KBM-7 (cell line): ENCODE measurements around the gene INPP4B.

Experiments used
- DNase-seq: peaks from one replicate; pipeline ENCODE4 v3.0.0-alpha.2; 2015
- in situ Hi-C: fragments of 300-500 bp; cut with MboI; formaldehyde crosslinking; loops from 2 replicates; pipeline ENCODE4 v1.14.3; 2020; ENCODE audit warnings: low sequenced_read_pairs, low pct_unique_long_range_greater_than_20kb, mixed read lengths

INPP4B gene

GRCh38 chr4:142353149-142353738 lies 492.9 kb downstream of the INPP4B start:
- in situ Hi-C loops, result loop anchor here (25.0 kb wide), 1 partner anchor 359 kb away; no protein-coding TSS in a partner anchor
- peak; percentile 52 for DNase-seq

GRCh38 chr4:142352712-142353111 lies 493.4 kb downstream of the INPP4B start:
- DNase-seq, result no peak
- in situ Hi-C loops, result loop anchor here (25.0 kb wide), 1 partner anchor 360 kb away; no protein-coding TSS in a partner anchor

GRCh38 chr4:142351958-142352357 lies 494.1 kb downstream of the INPP4B start:
- DNase-seq, result no peak
- in situ Hi-C loops, result loop anchor here (25.0 kb wide), 1 partner anchor 360 kb away; no protein-coding TSS in a partner anchor

- in situ Hi-C loops, result loop anchor here (25.0 kb wide), 1 partner anchor 361 kb away; no protein-coding TSS in a partner anchor
- DNase-seq, result no peak
Observed at GRCh38 chr4:142350871-142351270, 495.2 kb downstream of the INPP4B start.

- in situ Hi-C loops, result no loop called here
Observed at GRCh38 chr4:142348613-142349021, 497.5 kb downstream of the INPP4B start.

GRCh38 chr4:142347241-142347640 lies 498.9 kb downstream of the INPP4B start:
- DNase-seq, result no peak

More at GRCh38 chr4:142348613-142349021, 497.5 kb downstream of the INPP4B start:
- DNase-seq, result no peak

GRCh38 chr4:142345924-142346323 lies 500.2 kb downstream of the INPP4B start:
- in situ Hi-C loops, result no loop called here
- DNase-seq, result no peak

More at GRCh38 chr4:142347241-142347640, 498.9 kb downstream of the INPP4B start:
- in situ Hi-C loops, result no loop called here

GRCh38 chr4:142341268-142341667 lies 504.8 kb downstream of the INPP4B start:
- no peak for DNase-seq
- in situ Hi-C loops, result no loop called here

GRCh38 chr4:142339053-142339452 lies 507.0 kb downstream of the INPP4B start:
- in situ Hi-C loops, result no loop called here
- no peak for DNase-seq

GRCh38 chr4:142336251-142336934 lies 509.7 kb downstream of the INPP4B start:
- no peak for DNase-seq
- in situ Hi-C loops, result no loop called here

- in situ Hi-C loops, result no loop called here
Observed at GRCh38 chr4:142334931-142335330, 511.2 kb downstream of the INPP4B start.

GRCh38 chr4:142331646-142332045 lies 514.5 kb downstream of the INPP4B start:
- in situ Hi-C loops, result no loop called here
- DNase-seq, result no peak

More at GRCh38 chr4:142334931-142335330, 511.2 kb downstream of the INPP4B start:
- DNase-seq, result no peak

GRCh38 chr4:142331132-142331531 lies 515.0 kb downstream of the INPP4B start:
- in situ Hi-C loops, result no loop called here
- DNase-seq, result no peak

- no peak for DNase-seq
- in situ Hi-C loops, result no loop called here
Observed at GRCh38 chr4:142330311-142330710, 515.8 kb downstream of the INPP4B start.

GRCh38 chr4:142329313-142329712 lies 516.8 kb downstream of the INPP4B start:
- in situ Hi-C loops, result no loop called here
- no peak for DNase-seq

GRCh38 chr4:142326181-142326580 lies 519.9 kb downstream of the INPP4B start:
- no peak for DNase-seq
- in situ Hi-C loops, result no loop called here

GRCh38 chr4:142324572-142324971 lies 521.5 kb downstream of the INPP4B start:
- no peak for DNase-seq
- in situ Hi-C loops, result no loop called here

GRCh38 chr4:142322996-142323395 lies 523.1 kb downstream of the INPP4B start:
- no peak for DNase-seq
- in situ Hi-C loops, result no loop called here

- in situ Hi-C loops, result no loop called here
- no peak for DNase-seq
Observed at GRCh38 chr4:142318280-142318679, 527.8 kb downstream of the INPP4B start.

GRCh38 chr4:142316913-142317312 lies 529.2 kb downstream of the INPP4B start:
- in situ Hi-C loops, result no loop called here
- no peak for DNase-seq
